GM12878 (cell line): ENCODE measurements around the gene PSMB5. TPM values are rescaled to one million over a fixed set of nuclear protein-coding genes. Genes with fewer than 3 reads are reported as not detected.

Experiments
- BCL11A ChIP-seq: IDR thresholded peaks from 2 replicates; pipeline ENCODE4 v1.6.1; 2011; ENCODE audit warnings: low read depth, low read length
- CHD4 ChIP-seq: fragments of 200-600 bp; sonication (generic); IDR thresholded peaks from 2 replicates; pipeline ENCODE4 v1.6.1; 2016; ENCODE audit warnings: mild to moderate bottlenecking
- EED ChIP-seq: sonication (generic); IDR thresholded peaks from 2 replicates; pipeline ENCODE4 v1.6.1; 2016; ENCODE audit warnings: antibody characterized with exemption, low read depth
- ESRRA ChIP-seq: IDR thresholded peaks from 2 replicates; pipeline ENCODE4 v1.6.1; 2012; ENCODE audit warnings: mild to moderate bottlenecking, low read length, improper control_type of control experiment
- HCFC1 ChIP-seq: fragments of 150-350 bp; IDR thresholded peaks from 2 replicates; pipeline ENCODE4 v1.6.1; 2014; ENCODE audit warnings: low read length
- POU2F2 ChIP-seq: IDR thresholded peaks from 3 replicates; pipeline ENCODE4 v1.6.1; 2011; ENCODE audit warnings: low read depth, mild to moderate bottlenecking, low read length, borderline replicate concordance
- SRF ChIP-seq, 2 experiments: IDR thresholded peaks; 2 replicates each; pipeline ENCODE4 v1.6.1; 2011; ENCODE audit warnings: low read depth in 2 of 2, low read length in 2 of 2, mild to moderate bottlenecking in 1 of 2, moderate library complexity in 1 of 2
- STAT1 ChIP-seq: fragments of 450-650 bp; conservative IDR thresholded peaks from 2 replicates; pipeline ENCODE4 v1.6.1; 2014; ENCODE audit warnings: antibody characterized with exemption, mild to moderate bottlenecking
- YY1 ChIP-seq: IDR thresholded peaks from 2 replicates; pipeline ENCODE4 v1.6.1; 2011; ENCODE audit warnings: low read depth, mild to moderate bottlenecking, low read length
- polyA plus RNA-seq, 11 experiments: library from polyadenylated mRNA; depleted of rRNA in 4 of 11; unstranded in 6 of 11; stranded (reverse) in 5 of 11; fragments of >200 nt; fragmentation: Nextera tagmentation in 4 of 11; fragmentation: Illumina TruSeq in 1 of 11; extraction: Ambion mirVana in 4 of 11; extraction: Trizol in 1 of 11; gene quantifications; 1 replicate in 1 of 11; 2 replicates in 10 of 11; pipeline versions ENCODE4 v1.2.1 to v1.2.3, GENCODE V29; 2011 to 2016; ENCODE audit warnings: inconsistent platforms in 2 of 11, missing spikeins in 2 of 11, low read depth in 1 of 11
- total RNA-seq, 4 experiments: library from RNA; depleted of rRNA in 3 of 4; stranded (reverse); fragments of >200 nt in 3 of 4; fragmentation: Illumina TruSeq in 1 of 4; extraction: Trizol in 1 of 4; gene quantifications; 2 replicates each; pipeline versions ENCODE4 v1.2.1 to v1.2.3, GENCODE V29; 2013 to 2021
- TF ChIP-seq, protein P1 (sequence below): IDR thresholded peaks from 2 replicates; pipeline ENCODE4 v1.6.1; 2011; ENCODE audit warnings: borderline replicate concordance, low read depth, mild to moderate bottlenecking, moderate library complexity, mixed read lengths, low read length; ENCODE audit not compliant: insufficient read depth; ENCODE audit errors: extremely low read length
- TF ChIP-seq, protein P2 (sequence below): fragments of 450-650 bp; IDR thresholded peaks from 2 replicates; pipeline ENCODE4 v1.6.1; 2017; ENCODE audit warnings: low read depth, mild to moderate bottlenecking, moderate library complexity
- TF ChIP-seq, protein P3 (sequence below): fragments of 450-650 bp; formaldehyde crosslinking; IDR thresholded peaks from 2 replicates; pipeline ENCODE4 v1.4.0; 2022; ENCODE audit warnings: mild to moderate bottlenecking, moderate library complexity
- TF ChIP-seq, protein P4 (sequence below): IDR thresholded peaks from 2 replicates; pipeline ENCODE4 v1.6.1; 2012; ENCODE audit warnings: low read depth, low read length, improper control_type of control experiment
- TF ChIP-seq, protein P5 (sequence below): IDR thresholded peaks from 2 replicates; pipeline ENCODE4 v1.6.1; 2011; ENCODE audit warnings: low read depth, mild to moderate bottlenecking, low read length, moderate library complexity, borderline replicate concordance; ENCODE audit errors: extremely low read depth
- TF ChIP-seq, protein P6 (sequence below): IDR thresholded peaks from 2 replicates; pipeline ENCODE4 v1.6.1; 2012; ENCODE audit warnings: improper control_type of control experiment, low read depth, low read length; ENCODE audit not compliant: insufficient replicate concordance

Gene PSMB5
- total and polyA plus RNA-seq, 10 of the 15 experiments (the other 5 are each of a cell fraction or from before 2014, with no cell fraction given), result 84.5 to 802 (median 144) TPM

DNA sequence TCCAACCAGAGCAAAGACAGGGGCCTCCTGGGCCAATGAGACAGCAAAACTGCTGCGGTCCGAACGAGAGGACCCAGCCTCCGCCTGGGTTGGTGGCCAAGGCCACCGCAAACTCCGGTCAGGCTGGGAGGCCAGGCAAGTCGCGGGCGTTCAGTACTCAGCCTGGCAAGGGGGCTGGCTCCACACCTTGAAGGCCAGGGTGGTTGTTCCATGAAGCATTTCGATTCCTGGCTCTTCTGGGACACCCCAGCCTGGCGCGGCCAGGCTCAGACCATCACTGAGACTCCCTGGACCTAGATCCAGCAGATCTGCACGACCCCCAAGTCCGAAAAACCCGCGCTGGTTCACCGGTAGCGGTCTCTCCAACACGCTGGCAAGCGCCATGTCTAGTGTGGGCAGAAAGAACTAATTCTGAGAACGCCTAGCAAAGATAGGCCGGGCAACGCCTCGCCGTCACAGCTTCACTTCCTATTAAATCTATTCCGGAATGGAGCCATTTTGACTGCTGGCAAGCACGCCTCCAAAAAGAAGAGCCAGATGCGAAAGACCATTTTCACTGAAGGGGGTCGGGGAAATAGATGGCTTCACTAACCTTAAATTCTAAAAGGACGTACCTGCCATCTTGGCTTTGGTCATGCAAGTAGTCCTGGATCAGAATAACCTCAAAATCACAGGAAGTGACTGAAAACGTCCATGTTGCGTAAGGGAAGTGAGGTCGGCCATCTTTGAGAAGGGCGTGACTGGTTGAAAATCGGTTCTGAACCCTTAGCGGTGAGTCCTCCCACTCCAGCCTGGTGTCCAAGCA, at the start of gene PSMB5 (continued):
- TF ChIP-seq, protein P1, sequence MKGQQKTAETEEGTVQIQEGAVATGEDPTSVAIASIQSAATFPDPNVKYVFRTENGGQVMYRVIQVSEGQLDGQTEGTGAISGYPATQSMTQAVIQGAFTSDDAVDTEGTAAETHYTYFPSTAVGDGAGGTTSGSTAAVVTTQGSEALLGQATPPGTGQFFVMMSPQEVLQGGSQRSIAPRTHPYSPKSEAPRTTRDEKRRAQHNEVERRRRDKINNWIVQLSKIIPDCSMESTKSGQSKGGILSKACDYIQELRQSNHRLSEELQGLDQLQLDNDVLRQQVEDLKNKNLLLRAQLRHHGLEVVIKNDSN, result no peak
- TF ChIP-seq CHD4 (no peak), BCL11A (no peak), EED (no peak), HCFC1 (peak; percentile 84), POU2F2 (peak; percentile 34; the same call in 2 of the 3 replicates), SRF (IDR thresholded peaks at IDR 0.05; ENCODE audit: low read depth in 2 of 2, low read length in 2 of 2) (no peak), STAT1 (0 out of 2 replicates have a peak, but pooled peaks have one; percentile 64), YY1 (peak; percentile 97), ESRRA (no peak)
- TF ChIP-seq, protein P2, sequence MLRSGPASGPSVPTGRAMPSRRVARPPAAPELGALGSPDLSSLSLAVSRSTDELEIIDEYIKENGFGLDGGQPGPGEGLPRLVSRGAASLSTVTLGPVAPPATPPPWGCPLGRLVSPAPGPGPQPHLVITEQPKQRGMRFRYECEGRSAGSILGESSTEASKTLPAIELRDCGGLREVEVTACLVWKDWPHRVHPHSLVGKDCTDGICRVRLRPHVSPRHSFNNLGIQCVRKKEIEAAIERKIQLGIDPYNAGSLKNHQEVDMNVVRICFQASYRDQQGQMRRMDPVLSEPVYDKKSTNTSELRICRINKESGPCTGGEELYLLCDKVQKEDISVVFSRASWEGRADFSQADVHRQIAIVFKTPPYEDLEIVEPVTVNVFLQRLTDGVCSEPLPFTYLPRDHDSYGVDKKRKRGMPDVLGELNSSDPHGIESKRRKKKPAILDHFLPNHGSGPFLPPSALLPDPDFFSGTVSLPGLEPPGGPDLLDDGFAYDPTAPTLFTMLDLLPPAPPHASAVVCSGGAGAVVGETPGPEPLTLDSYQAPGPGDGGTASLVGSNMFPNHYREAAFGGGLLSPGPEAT, result peak; percentile 68
- TF ChIP-seq, protein P3, sequence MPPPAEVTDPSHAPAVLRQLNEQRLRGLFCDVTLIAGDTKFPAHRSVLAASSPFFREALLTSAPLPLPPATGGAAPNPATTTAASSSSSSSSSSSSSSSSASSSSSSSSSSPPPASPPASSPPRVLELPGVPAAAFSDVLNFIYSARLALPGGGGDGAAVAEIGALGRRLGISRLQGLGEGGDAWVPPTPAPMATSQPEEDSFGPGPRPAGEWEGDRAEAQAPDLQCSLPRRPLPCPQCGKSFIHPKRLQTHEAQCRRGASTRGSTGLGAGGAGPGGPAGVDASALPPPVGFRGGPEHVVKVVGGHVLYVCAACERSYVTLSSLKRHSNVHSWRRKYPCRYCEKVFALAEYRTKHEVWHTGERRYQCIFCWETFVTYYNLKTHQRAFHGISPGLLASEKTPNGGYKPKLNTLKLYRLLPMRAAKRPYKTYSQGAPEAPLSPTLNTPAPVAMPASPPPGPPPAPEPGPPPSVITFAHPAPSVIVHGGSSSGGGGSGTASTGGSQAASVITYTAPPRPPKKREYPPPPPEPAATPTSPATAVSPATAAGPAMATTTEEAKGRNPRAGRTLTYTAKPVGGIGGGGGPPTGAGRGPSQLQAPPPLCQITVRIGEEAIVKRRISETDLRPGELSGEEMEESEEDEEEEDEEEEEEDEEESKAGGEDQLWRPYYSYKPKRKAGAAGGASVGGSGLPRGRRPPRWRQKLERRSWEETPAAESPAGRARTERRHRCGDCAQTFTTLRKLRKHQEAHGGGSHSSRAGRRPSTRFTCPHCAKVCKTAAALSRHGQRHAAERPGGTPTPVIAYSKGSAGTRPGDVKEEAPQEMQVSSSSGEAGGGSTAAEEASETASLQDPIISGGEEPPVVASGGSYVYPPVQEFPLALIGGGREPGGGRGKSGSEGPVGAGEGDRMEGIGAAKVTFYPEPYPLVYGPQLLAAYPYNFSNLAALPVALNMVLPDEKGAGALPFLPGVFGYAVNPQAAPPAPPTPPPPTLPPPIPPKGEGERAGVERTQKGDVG (CRISPR knock-in tag), result no peak
- TF ChIP-seq, protein P4, sequence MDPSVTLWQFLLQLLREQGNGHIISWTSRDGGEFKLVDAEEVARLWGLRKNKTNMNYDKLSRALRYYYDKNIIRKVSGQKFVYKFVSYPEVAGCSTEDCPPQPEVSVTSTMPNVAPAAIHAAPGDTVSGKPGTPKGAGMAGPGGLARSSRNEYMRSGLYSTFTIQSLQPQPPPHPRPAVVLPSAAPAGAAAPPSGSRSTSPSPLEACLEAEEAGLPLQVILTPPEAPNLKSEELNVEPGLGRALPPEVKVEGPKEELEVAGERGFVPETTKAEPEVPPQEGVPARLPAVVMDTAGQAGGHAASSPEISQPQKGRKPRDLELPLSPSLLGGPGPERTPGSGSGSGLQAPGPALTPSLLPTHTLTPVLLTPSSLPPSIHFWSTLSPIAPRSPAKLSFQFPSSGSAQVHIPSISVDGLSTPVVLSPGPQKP, result no peak
- TF ChIP-seq, protein P5, sequence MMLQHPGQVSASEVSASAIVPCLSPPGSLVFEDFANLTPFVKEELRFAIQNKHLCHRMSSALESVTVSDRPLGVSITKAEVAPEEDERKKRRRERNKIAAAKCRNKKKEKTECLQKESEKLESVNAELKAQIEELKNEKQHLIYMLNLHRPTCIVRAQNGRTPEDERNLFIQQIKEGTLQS, result no peak
- TF ChIP-seq, protein P6, sequence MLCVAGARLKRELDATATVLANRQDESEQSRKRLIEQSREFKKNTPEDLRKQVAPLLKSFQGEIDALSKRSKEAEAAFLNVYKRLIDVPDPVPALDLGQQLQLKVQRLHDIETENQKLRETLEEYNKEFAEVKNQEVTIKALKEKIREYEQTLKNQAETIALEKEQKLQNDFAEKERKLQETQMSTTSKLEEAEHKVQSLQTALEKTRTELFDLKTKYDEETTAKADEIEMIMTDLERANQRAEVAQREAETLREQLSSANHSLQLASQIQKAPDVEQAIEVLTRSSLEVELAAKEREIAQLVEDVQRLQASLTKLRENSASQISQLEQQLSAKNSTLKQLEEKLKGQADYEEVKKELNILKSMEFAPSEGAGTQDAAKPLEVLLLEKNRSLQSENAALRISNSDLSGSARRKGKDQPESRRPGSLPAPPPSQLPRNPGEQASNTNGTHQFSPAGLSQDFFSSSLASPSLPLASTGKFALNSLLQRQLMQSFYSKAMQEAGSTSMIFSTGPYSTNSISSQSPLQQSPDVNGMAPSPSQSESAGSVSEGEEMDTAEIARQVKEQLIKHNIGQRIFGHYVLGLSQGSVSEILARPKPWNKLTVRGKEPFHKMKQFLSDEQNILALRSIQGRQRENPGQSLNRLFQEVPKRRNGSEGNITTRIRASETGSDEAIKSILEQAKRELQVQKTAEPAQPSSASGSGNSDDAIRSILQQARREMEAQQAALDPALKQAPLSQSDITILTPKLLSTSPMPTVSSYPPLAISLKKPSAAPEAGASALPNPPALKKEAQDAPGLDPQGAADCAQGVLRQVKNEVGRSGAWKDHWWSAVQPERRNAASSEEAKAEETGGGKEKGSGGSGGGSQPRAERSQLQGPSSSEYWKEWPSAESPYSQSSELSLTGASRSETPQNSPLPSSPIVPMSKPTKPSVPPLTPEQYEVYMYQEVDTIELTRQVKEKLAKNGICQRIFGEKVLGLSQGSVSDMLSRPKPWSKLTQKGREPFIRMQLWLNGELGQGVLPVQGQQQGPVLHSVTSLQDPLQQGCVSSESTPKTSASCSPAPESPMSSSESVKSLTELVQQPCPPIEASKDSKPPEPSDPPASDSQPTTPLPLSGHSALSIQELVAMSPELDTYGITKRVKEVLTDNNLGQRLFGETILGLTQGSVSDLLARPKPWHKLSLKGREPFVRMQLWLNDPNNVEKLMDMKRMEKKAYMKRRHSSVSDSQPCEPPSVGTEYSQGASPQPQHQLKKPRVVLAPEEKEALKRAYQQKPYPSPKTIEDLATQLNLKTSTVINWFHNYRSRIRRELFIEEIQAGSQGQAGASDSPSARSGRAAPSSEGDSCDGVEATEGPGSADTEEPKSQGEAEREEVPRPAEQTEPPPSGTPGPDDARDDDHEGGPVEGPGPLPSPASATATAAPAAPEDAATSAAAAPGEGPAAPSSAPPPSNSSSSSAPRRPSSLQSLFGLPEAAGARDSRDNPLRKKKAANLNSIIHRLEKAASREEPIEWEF, result no peak
